ENCODE results near the gene KCNQ5. TPM values are rescaled to one million over a fixed set of nuclear protein-coding genes. Genes with fewer than 3 reads are reported as not detected.

The KCNQ5 gene
- total RNA-seq, 1 experiment from 2014 or later = 17.8 TPM

DNA sequence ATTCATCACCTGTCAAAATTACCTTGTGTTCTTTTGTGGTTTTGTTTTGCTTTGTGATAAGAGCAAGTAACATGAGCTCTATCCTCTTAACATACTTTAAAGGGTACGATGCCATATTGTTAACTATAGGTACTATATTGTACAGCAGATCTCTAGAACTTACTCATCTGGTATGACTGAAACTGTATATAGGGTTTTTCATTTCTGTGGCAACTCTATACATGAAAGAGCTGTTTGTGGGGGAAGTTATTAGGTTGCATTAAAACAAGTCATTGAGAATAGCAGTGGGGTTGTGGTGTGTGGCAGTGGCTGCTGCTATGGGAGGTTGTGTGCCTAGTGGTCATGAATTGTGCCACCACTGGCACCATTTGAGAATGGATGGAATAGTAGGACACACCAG is 268.4 kb downstream of the KCNQ5 start:
- POLR2A ChIA-PET (ENCODE audit: low non-redundant PET) = no interaction called here
- no peak overlapping the region for H3K4me3 ChIP-seq (ENCODE audit: low read depth, low read length, poor library complexity, severe bottlenecking)
- BruUV-seq (replicated peaks) = no TSS peak

DNA sequence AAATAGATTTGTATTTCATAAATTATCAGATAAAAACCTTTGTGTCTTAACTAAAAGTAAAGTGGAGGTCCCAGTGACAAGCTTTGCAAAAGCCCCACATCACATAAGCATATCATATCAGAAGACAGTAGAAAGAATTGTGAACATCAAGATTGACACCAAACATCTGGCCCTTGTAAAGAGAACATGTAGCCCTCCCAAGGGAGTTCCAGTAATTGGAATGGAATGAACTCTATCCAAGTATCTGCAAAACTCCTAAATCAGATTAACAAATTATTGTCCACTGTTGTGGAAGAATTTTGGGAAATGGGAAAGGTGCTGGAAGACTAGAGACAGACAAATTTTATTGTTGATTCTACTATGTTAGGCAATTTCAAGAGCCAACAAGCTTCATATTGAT is 268.8 kb downstream of the KCNQ5 start:
- no peaks in the 10 kb centered on the region for H3K27me3 ChIP-seq (replicated peaks; ENCODE audit: insufficient read depth, low read depth, low read length, poor library complexity)
- intact Hi-C loops (cut with micrococcal nuclease; ENCODE audit: unreplicated experiment) = no loop called here
- no peaks in the 10 kb centered on the region for H3K9me3 ChIP-seq (ENCODE audit: low read depth, low read length, poor library complexity, severe bottlenecking)
- POLR2A ChIA-PET (ENCODE audit: low non-redundant PET) = no interaction called here
- H3K4me3 ChIP-seq (ENCODE audit: low read depth, low read length, poor library complexity, severe bottlenecking) = no peak overlapping the region
- H3K27ac ChIP-seq (ENCODE audit: low read depth, low read length, poor library complexity, severe bottlenecking) = no peak overlapping the region
- peaks cover 17% of the 10 kb centered on the region for H3K4me1 ChIP-seq (ENCODE audit: insufficient read depth, low read length, poor library complexity, severe bottlenecking)
- peak; percentile 37 for DNase-seq (ENCODE audit: low spot score)
- CTCF ChIA-PET = no interaction called here
- no peak for TF ChIP-seq EZH2 (IDR thresholded peaks at IDR 0.05; ENCODE audit: borderline replicate concordance, low read depth, low read length, poor library complexity, severe bottlenecking)
- TF ChIP-seq, protein P1, sequence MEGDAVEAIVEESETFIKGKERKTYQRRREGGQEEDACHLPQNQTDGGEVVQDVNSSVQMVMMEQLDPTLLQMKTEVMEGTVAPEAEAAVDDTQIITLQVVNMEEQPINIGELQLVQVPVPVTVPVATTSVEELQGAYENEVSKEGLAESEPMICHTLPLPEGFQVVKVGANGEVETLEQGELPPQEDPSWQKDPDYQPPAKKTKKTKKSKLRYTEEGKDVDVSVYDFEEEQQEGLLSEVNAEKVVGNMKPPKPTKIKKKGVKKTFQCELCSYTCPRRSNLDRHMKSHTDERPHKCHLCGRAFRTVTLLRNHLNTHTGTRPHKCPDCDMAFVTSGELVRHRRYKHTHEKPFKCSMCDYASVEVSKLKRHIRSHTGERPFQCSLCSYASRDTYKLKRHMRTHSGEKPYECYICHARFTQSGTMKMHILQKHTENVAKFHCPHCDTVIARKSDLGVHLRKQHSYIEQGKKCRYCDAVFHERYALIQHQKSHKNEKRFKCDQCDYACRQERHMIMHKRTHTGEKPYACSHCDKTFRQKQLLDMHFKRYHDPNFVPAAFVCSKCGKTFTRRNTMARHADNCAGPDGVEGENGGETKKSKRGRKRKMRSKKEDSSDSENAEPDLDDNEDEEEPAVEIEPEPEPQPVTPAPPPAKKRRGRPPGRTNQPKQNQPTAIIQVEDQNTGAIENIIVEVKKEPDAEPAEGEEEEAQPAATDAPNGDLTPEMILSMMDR (conservative IDR thresholded peaks at IDR 0.05; ENCODE audit: low read depth, low read length) = no peak
- no TSS peak for BruUV-seq (replicated peaks)
- no peaks in the 10 kb centered on the region for H3K36me3 ChIP-seq (ENCODE audit: insufficient read depth, low read length, poor library complexity, severe bottlenecking)

More for the DNA sequence above, 268.4 kb downstream of the KCNQ5 start:
- no peak for DNase-seq (ENCODE audit: low spot score)
- TF ChIP-seq, protein P1 (conservative IDR thresholded peaks at IDR 0.05; ENCODE audit: low read depth, low read length) = no peak
- TF ChIP-seq EZH2 (IDR thresholded peaks at IDR 0.05; ENCODE audit: borderline replicate concordance, low read depth, low read length, poor library complexity, severe bottlenecking) = no peak
- no peak overlapping the region for H3K27ac ChIP-seq (ENCODE audit: low read depth, low read length, poor library complexity, severe bottlenecking)
- CTCF ChIA-PET = no interaction called here
- H3K4me1 ChIP-seq (ENCODE audit: insufficient read depth, low read length, poor library complexity, severe bottlenecking) = peaks cover 17% of the 10 kb centered on the region
- no peaks in the 10 kb centered on the region for H3K36me3 ChIP-seq (ENCODE audit: insufficient read depth, low read length, poor library complexity, severe bottlenecking)
- intact Hi-C loops (cut with micrococcal nuclease; ENCODE audit: unreplicated experiment) = no loop called here
- no peaks in the 10 kb centered on the region for H3K9me3 ChIP-seq (ENCODE audit: low read depth, low read length, poor library complexity, severe bottlenecking)
- H3K27me3 ChIP-seq (replicated peaks; ENCODE audit: insufficient read depth, low read depth, low read length, poor library complexity) = no peaks in the 10 kb centered on the region

DNA sequence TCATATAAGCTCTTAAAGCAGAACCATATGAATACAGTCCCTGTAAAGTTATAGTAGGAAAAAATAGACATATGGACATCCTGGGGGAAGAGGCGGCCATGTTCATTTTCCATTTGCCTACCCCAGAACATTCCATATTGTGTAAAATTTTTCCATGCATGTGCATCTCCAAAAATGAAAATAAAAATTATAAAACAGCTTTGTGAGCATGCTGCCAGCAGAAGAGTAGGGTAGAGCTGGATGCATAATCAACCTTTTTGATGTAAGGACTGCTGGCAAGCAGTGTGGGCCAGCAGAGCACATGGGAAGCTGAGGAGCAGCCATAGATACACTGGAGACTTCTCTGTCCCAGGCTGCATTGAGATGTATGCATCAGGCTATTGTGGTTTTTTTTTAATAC is 271.0 kb downstream of the KCNQ5 start:
- Histone ChIP-seq H3K4me3 (ENCODE audit: low read depth, low read length, poor library complexity, severe bottlenecking) (no peak overlapping the region), H3K9me3 (ENCODE audit: low read depth, low read length, poor library complexity, severe bottlenecking) (no peaks in the 10 kb centered on the region), H3K27me3 (replicated peaks; ENCODE audit: insufficient read depth, low read depth, low read length, poor library complexity) (no peaks in the 10 kb centered on the region), H3K36me3 (ENCODE audit: insufficient read depth, low read length, poor library complexity, severe bottlenecking) (no peaks in the 10 kb centered on the region), H3K4me1 (ENCODE audit: insufficient read depth, low read length, poor library complexity, severe bottlenecking) (peaks cover 17% of the 10 kb centered on the region), H3K27ac (ENCODE audit: low read depth, low read length, poor library complexity, severe bottlenecking) (no peak overlapping the region)
- TF ChIP-seq, protein P1 (conservative IDR thresholded peaks at IDR 0.05; ENCODE audit: low read depth, low read length) = no peak
- no peak for TF ChIP-seq EZH2 (IDR thresholded peaks at IDR 0.05; ENCODE audit: borderline replicate concordance, low read depth, low read length, poor library complexity, severe bottlenecking)
- no TSS peak for BruUV-seq (replicated peaks)
- ChIA-PET CTCF (no interaction called here), POLR2A (ENCODE audit: low non-redundant PET) (no interaction called here)
- intact Hi-C loops (cut with micrococcal nuclease; ENCODE audit: unreplicated experiment) = no loop called here
- no peak for DNase-seq (ENCODE audit: low spot score)
